ENCODE measurements around the gene PHF14.

GRCh38 chr7:11192506-11192905, 218.8 kb downstream of the PHF14 start:
- TF ChIP-seq CTCF (conservative IDR thresholded peaks at IDR 0.05) (no peak), EZH2 (IDR thresholded peaks at IDR 0.05; ENCODE audit: low read depth) (no peak)
